Neural progenitor cell (in vitro differentiated cells): Measurements from ENCODE around the gene LGR4. TPM values are rescaled to one million over a fixed set of nuclear protein-coding genes. Genes with fewer than 3 reads are reported as not detected.

Experiments
- DNase-seq: peaks from one replicate; pipeline ENCODE4 v3.0.0-alpha.2; 2016; ENCODE audit warnings: low spot score
- H2AFZ ChIP-seq: fragments of 200-600 bp; sonication (generic); replicated peaks from 2 replicates; pipeline ENCODE4 v1.6.1; 2016; ENCODE audit warnings: antibody characterized with exemption
- H3F3A ChIP-seq: fragments of 200-600 bp; sonication (generic); 2 replicates; pipeline ENCODE4 v1.6.1; 2016; ENCODE audit warnings: antibody characterized with exemption, low read depth
- H3K27ac ChIP-seq: fragments of 200-600 bp; sonication (generic); 2 replicates; pipeline ENCODE4 v1.5.1; 2016; ENCODE audit warnings: mild to moderate bottlenecking
- H3K27me3 ChIP-seq: fragments of 200-600 bp; sonication (generic); 2 replicates; pipeline ENCODE4 v1.6.1; 2016; ENCODE audit warnings: mild to moderate bottlenecking, moderate library complexity
- H3K36me3 ChIP-seq: fragments of 200-600 bp; sonication (generic); 2 replicates; pipeline ENCODE4 v1.5.1; 2016
- H3K4me1 ChIP-seq: fragments of 200-600 bp; sonication (generic); 2 replicates; pipeline ENCODE4 v1.6.1; 2016; ENCODE audit warnings: mixed run types
- H3K4me2 ChIP-seq: fragments of 200-600 bp; sonication (generic); 2 replicates; pipeline ENCODE4 v1.6.1; 2016
- H3K4me3 ChIP-seq: fragments of 200-600 bp; sonication (generic); 2 replicates; pipeline ENCODE4 v1.5.1; 2016
- H3K79me2 ChIP-seq: fragments of 200-600 bp; sonication (generic); 2 replicates; pipeline ENCODE4 v1.6.1; 2016; ENCODE audit warnings: low read depth
- H3K9ac ChIP-seq: fragments of 200-600 bp; sonication (generic); 2 replicates; pipeline ENCODE4 v1.6.1; 2016
- H3K9me3 ChIP-seq: fragments of 200-600 bp; sonication (generic); 2 replicates; pipeline ENCODE4 v1.5.1; 2016; ENCODE audit warnings: low read depth
- H4K20me1 ChIP-seq: fragments of 200-600 bp; sonication (generic); 2 replicates; pipeline ENCODE4 v1.6.1; 2016; ENCODE audit warnings: low read depth
- H3K27ac Mint-ChIP-seq: 3 replicates; pipeline ENCODE4 v1.8.0; 2021; ENCODE audit warnings: mixed read lengths
- H3K27me3 Mint-ChIP-seq: 2 replicates; pipeline ENCODE4 v1.8.0; 2022; ENCODE audit warnings: low read depth, mild to moderate bottlenecking, inconsistent platforms, moderate library complexity, mixed read lengths; ENCODE audit not compliant: insufficient read depth
- H3K36me3 Mint-ChIP-seq: 3 replicates; pipeline ENCODE4 v1.8.0; 2021; ENCODE audit warnings: mixed read lengths
- H3K4me1 Mint-ChIP-seq: 3 replicates; pipeline ENCODE4 v1.8.0; 2021; ENCODE audit warnings: mixed read lengths
- H3K4me3 Mint-ChIP-seq: 3 replicates; pipeline ENCODE4 v1.8.0; 2021; ENCODE audit warnings: mild to moderate bottlenecking, moderate library complexity, mixed read lengths
- H3K9me3 Mint-ChIP-seq: 3 replicates; pipeline ENCODE4 v1.8.0; 2020; ENCODE audit warnings: mixed read lengths
- CTCF ChIP-seq: fragments of 200-600 bp; sonication (generic); IDR thresholded peaks from 2 replicates; pipeline ENCODE4 v1.5.1; 2017; ENCODE audit warnings: antibody characterized with exemption, mild to moderate bottlenecking
- EZH2 ChIP-seq: fragments of 200-600 bp; sonication (generic); IDR thresholded peaks from 2 replicates; pipeline ENCODE4 v1.6.1; 2017; ENCODE audit warnings: antibody characterized with exemption, mild to moderate bottlenecking, moderate library complexity
- EZH2phosphoT487 ChIP-seq: fragments of 200-600 bp; sonication (generic); IDR thresholded peaks from 2 replicates; pipeline ENCODE4 v1.6.1; 2017; ENCODE audit warnings: antibody characterized with exemption
- total RNA-seq: library from RNA; depleted of rRNA; stranded (reverse); fragments of >200 nt; gene quantifications from 2 replicates; pipeline ENCODE4 v1.2.3, GENCODE V29; 2015; ENCODE audit warnings: low replicate concordance

The LGR4 gene
- total RNA-seq, 1 donor from 2014 or later = 274 TPM

- no peak overlapping the region for H3K4me3 Mint-ChIP-seq
- H3K4me1 ChIP-seq = peaks cover 68% of the 10 kb centered on the region
- no peaks in the 10 kb centered on the region for H3K9me3 ChIP-seq
- no peak overlapping the region for H3K9ac ChIP-seq
- no peak overlapping the region for H2AFZ ChIP-seq
- no peaks in the 10 kb centered on the region for H3K27me3 Mint-ChIP-seq
- TF ChIP-seq EZH2phosphoT487 = no peak
- no peak for TF ChIP-seq EZH2
- TF ChIP-seq CTCF = no peak
- H3F3A ChIP-seq = peaks cover 65% of the 10 kb centered on the region
- H3K4me2 ChIP-seq = peak overlapping the region; percentile 73
- peaks cover 58% of the 10 kb centered on the region for H3K4me1 Mint-ChIP-seq
- H3K9me3 Mint-ChIP-seq = no peaks in the 10 kb centered on the region
- H3K27ac ChIP-seq = peak overlapping the region; percentile 97
- peaks cover 6% of the 10 kb centered on the region for H3K36me3 Mint-ChIP-seq
- H3K36me3 ChIP-seq = peaks cover 42% of the 10 kb centered on the region
- no peak for DNase-seq
- peak overlapping the region; percentile 1 for H3K4me3 ChIP-seq
- no peak overlapping the region for H3K27ac Mint-ChIP-seq
- H3K79me2 ChIP-seq = peaks cover 79% of the 10 kb centered on the region
- no peaks in the 10 kb centered on the region for H3K27me3 ChIP-seq
- H4K20me1 ChIP-seq = peaks cover 29% of the 10 kb centered on the region
Measured at GRCh38 chr11:27388001-27388400, 84.6 kb downstream of the LGR4 start.

- peaks cover 85% of the 10 kb centered on the region for H3K79me2 ChIP-seq
- H3K9ac ChIP-seq = no peak overlapping the region
- H3K27ac ChIP-seq = peak overlapping the region; percentile 97
- Mint-ChIP-seq H3K4me3 (no peak overlapping the region), H3K27me3 (no peaks in the 10 kb centered on the region), H3K27ac (no peak overlapping the region), H3K9me3 (no peaks in the 10 kb centered on the region), H3K36me3 (peaks cover 6% of the 10 kb centered on the region), H3K4me1 (peaks cover 51% of the 10 kb centered on the region)
- H2AFZ ChIP-seq = no peak overlapping the region
- no peak overlapping the region for H3K4me3 ChIP-seq
- DNase-seq = no peak
- H3K9me3 ChIP-seq = no peaks in the 10 kb centered on the region
- TF ChIP-seq CTCF (no peak), EZH2phosphoT487 (no peak), EZH2 (no peak)
- H3K36me3 ChIP-seq = peaks cover 43% of the 10 kb centered on the region
- peaks cover 62% of the 10 kb centered on the region for H3F3A ChIP-seq
- H3K27me3 ChIP-seq = no peaks in the 10 kb centered on the region
- H3K4me2 ChIP-seq = peak overlapping the region; percentile 73
- H3K4me1 ChIP-seq = peaks cover 63% of the 10 kb centered on the region
- H4K20me1 ChIP-seq = peaks cover 29% of the 10 kb centered on the region
Measured at GRCh38 chr11:27387362-27387761, 85.2 kb downstream of the LGR4 start.

- Mint-ChIP-seq H3K4me1 (peaks cover 41% of the 10 kb centered on the region), H3K27ac (no peak overlapping the region), H3K27me3 (no peaks in the 10 kb centered on the region), H3K9me3 (no peaks in the 10 kb centered on the region), H3K4me3 (no peak overlapping the region), H3K36me3 (peaks cover 8% of the 10 kb centered on the region)
- Histone ChIP-seq H4K20me1 (peaks cover 20% of the 10 kb centered on the region), H3K9ac (no peak overlapping the region), H3K36me3 (peaks cover 50% of the 10 kb centered on the region), H2AFZ (no peak overlapping the region), H3K9me3 (no peaks in the 10 kb centered on the region), H3K4me3 (no peak overlapping the region), H3K4me1 (peaks cover 53% of the 10 kb centered on the region), H3K4me2 (peak overlapping the region; percentile 73), H3K27me3 (no peaks in the 10 kb centered on the region), H3F3A (peaks cover 57% of the 10 kb centered on the region), H3K27ac (peak overlapping the region; percentile 97), H3K79me2 (peaks cover 95% of the 10 kb centered on the region)
- DNase-seq = no peak
- TF ChIP-seq EZH2 = no peak
- TF ChIP-seq CTCF = no peak
- no peak for TF ChIP-seq EZH2phosphoT487
Measured at GRCh38 chr11:27386181-27386845, 86.3 kb downstream of the LGR4 start.
